ENCODE results near the gene SLX9.

SLX9 gene

GRCh38 chr21:44934276-44934675 is 5.6 kb upstream of the SLX9 start:
- no peak for DNase-seq (ENCODE audit: low spot score)
- no peak for TF ChIP-seq CTCF (IDR thresholded peaks at IDR 0.05; ENCODE audit: extremely low read depth, missing control alignments)

GRCh38 chr21:44934797-44935532 is 4.9 kb upstream of the SLX9 start:
- DNase-seq (ENCODE audit: low spot score) = no peak
- TF ChIP-seq CTCF (IDR thresholded peaks at IDR 0.05; ENCODE audit: extremely low read depth, missing control alignments) = no peak

GRCh38 chr21:44935533-44935927 is 4.3 kb upstream of the SLX9 start:
- TF ChIP-seq CTCF (IDR thresholded peaks at IDR 0.05; ENCODE audit: extremely low read depth, missing control alignments) = no peak
- no peak for DNase-seq (ENCODE audit: low spot score)

GRCh38 chr21:44938772-44939531 is 877 bp upstream of the SLX9 start:
- DNase-seq (ENCODE audit: low spot score) = no peak
- TF ChIP-seq CTCF (IDR thresholded peaks at IDR 0.05; ENCODE audit: extremely low read depth, missing control alignments) = no peak

- no peak for TF ChIP-seq CTCF (IDR thresholded peaks at IDR 0.05; ENCODE audit: extremely low read depth, missing control alignments)
- no peak for DNase-seq (ENCODE audit: low spot score)
These were observed 345 bp downstream of the SLX9 start for GRCh38 chr21:44940116-44940631.

GRCh38 chr21:44941567-44941966 is 1.7 kb downstream of the SLX9 start:
- TF ChIP-seq CTCF (IDR thresholded peaks at IDR 0.05; ENCODE audit: extremely low read depth, missing control alignments) = no peak
- DNase-seq (ENCODE audit: low spot score) = no peak

GRCh38 chr21:44942566-44942965 is 2.7 kb downstream of the SLX9 start:
- TF ChIP-seq CTCF (IDR thresholded peaks at IDR 0.05; ENCODE audit: extremely low read depth, missing control alignments) = no peak
- DNase-seq (ENCODE audit: low spot score) = no peak

Measured in GM20000 (cell line).